ENCODE data around the gene OCLN. TPM values are rescaled to one million over a fixed set of nuclear protein-coding genes. Genes with fewer than 3 reads are reported as not detected.

Gene OCLN
- total RNA-seq, 1 donor from 2014 or later: 0.40 TPM

Other genes starting within 250 kb of the OCLN start
- gene CCDC125, start 160.0 kb upstream of the OCLN start, total RNA-seq: 0.67 and 0.83 TPM in 2 replicates
- gene AK6, start 123.3 kb upstream of the OCLN start, total RNA-seq: 20.2 and 28.5 TPM in 2 replicates
- 60.5 and 60.9 TPM in 2 replicates for gene TAF9, start 123.3 kb upstream of the OCLN start, total RNA-seq
- gene RAD17, start 123.0 kb upstream of the OCLN start, total RNA-seq: 30.6 and 40.4 TPM in 2 replicates
- gene MARVELD2, start 77.7 kb upstream of the OCLN start, total RNA-seq: not detected in 2 replicates
- gene GTF2H2C, start 67.4 kb downstream of the OCLN start, total RNA-seq: 29.2 and 31.3 TPM in 2 replicates